ENCODE data around the gene CBR4. TPM values are rescaled to one million over a fixed set of nuclear protein-coding genes. Genes with fewer than 3 reads are reported as not detected.

The CBR4 gene
- total RNA-seq, 6 experiments from 2014 or later: 8.3 to 10.4 (median 9.8) TPM

DNA sequence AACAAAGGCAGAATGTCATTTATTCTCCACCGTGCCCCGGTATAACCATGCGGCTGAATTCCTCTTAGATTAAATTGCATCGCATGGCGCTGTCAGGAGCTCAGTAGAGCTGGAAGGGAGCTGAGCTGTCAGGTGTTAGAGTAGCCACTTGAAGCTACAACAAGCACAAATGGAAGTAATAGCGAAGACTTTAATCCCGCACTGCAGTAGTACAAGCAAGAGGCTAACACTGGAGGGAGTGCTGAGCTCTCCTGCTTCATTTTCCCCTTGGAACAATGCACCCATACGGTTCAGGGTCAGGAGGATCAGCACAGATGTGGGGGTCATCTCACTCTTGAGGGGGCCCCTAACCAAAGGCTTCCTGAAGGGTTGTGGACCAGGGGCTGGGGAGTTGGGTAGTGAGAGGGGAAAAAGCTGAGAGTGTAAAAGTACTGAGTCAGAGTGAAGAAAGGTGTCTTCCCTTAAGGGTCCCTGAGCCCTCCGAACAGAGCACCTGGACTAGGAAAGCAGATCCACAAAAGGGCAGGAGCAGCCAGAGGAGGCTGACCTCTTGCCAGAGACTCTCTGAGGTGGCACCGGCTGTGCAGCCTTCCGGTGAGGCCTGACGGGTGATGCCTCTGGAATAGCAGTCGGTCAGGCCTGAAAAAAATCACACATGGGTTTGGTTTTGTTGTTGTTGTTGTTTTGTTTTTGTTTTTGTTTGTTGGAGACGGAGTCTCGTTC lies 36.0 kb upstream of the CBR4 start:
- Mint-ChIP-seq H3K4me1 (ENCODE audit: low read depth) (no peaks in the 10 kb centered on the region; the same call in 1 of the 2 replicates), H3K27ac (no peak overlapping the region), H3K27me3 (ENCODE audit: insufficient read depth) (peaks cover 2% of the 10 kb centered on the region; the same call in 1 of the 2 replicates), H3K36me3 (ENCODE audit: low read depth) (no peaks in the 10 kb centered on the region), H3K9me3 (no peaks in the 10 kb centered on the region), H3K4me3 (no peak overlapping the region)
- no peak for TF ChIP-seq CTCF (IDR thresholded peaks at IDR 0.05)
- no peak for DNase-seq

DNA sequence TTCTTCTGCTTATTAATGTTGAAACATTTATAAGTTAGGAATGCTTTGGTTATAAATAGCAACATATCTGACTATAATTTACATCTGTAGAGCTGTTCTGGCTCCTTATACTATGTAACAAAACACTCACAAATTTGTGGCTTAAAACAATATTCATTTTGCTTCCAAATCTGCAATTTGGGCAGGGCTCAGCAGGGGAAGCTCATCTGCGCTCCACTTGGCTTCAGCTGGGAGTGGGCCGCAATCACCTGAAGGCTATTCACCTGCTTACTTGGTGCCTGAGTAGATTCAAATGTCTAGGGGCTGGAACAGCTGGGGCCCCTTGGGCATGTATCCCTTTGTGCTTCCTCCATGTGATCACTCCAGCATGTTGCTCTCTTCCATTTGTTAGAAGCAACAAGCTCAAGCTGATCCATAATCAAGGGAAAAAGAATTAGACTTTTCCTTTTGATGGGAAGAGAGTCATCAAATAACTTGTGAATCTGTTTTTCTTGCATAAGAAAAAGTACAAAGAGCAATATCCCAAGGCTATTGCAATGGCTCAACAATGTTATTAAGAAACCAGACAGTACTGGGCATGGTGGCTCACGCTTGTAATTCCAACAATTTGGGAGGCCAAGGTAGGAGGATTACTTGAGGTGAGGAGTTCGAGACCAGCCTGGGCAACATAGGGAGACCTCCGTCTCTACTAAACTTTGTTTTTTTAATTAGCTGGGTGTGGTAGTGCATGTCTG lies 34.8 kb upstream of the CBR4 start:
- Mint-ChIP-seq H3K9me3 (no peaks in the 10 kb centered on the region), H3K27ac (no peak overlapping the region), H3K36me3 (ENCODE audit: low read depth) (no peaks in the 10 kb centered on the region), H3K4me3 (no peak overlapping the region), H3K4me1 (ENCODE audit: low read depth) (no peaks in the 10 kb centered on the region; the same call in 1 of the 2 replicates), H3K27me3 (ENCODE audit: insufficient read depth) (peaks cover 2% of the 10 kb centered on the region; the same call in 1 of the 2 replicates)
- DNase-seq: no peak
- no peak for TF ChIP-seq CTCF (IDR thresholded peaks at IDR 0.05)

- Mint-ChIP-seq H3K36me3 (ENCODE audit: low read depth) (no peaks in the 10 kb centered on the region), H3K27ac (no peak overlapping the region), H3K9me3 (no peaks in the 10 kb centered on the region), H3K4me1 (ENCODE audit: low read depth) (no peaks in the 10 kb centered on the region; the same call in 1 of the 2 replicates), H3K4me3 (no peak overlapping the region), H3K27me3 (ENCODE audit: insufficient read depth) (peaks cover 2% of the 10 kb centered on the region)
- DNase-seq: no peak
- no peak for TF ChIP-seq CTCF (IDR thresholded peaks at IDR 0.05)
Observed at GRCh38 chr4:169042608-169043007, 32.6 kb upstream of the CBR4 start.

DNA sequence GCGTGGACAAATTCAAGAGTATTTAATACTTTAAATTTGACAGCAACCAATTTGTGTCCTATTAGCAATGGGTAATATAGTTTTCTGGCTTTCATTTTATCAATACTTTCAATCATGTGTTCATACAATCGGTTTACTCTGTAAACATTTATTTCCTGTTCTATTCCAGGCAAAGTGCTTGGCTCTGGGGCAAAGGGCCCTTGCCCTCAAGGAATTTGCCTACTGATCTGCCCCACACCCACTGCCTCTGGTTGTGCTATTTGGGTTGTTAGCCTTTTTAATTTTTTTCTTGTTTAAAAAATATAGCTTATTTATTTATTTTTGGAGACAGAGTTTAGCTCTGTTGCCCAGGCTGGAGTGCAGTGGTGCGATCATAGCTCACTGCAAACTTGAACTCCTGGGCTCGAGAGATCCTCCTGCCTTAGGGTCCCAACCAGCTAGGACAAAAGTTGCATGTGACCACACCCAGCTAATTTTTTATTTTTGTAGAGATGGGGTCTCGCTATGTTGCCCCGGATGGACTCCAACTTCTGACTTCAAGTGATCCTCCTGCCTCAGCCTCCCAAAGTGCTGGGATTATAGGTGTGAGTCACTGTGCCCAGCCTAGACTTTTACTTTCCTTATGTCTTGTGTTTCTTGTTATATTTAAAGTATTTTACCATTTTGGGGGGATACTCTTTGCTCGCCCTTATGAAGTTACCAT lies 30.7 kb upstream of the CBR4 start:
- Mint-ChIP-seq H3K27me3 (ENCODE audit: insufficient read depth) (peaks cover 2% of the 10 kb centered on the region), H3K4me3 (no peak overlapping the region), H3K4me1 (ENCODE audit: low read depth) (no peaks in the 10 kb centered on the region; the same call in 1 of the 2 replicates), H3K36me3 (ENCODE audit: low read depth) (no peaks in the 10 kb centered on the region), H3K27ac (no peak overlapping the region), H3K9me3 (no peaks in the 10 kb centered on the region)
- DNase-seq: no peak
- no peak for TF ChIP-seq CTCF (IDR thresholded peaks at IDR 0.05)

GRCh38 chr4:169039251-169039954 lies 29.3 kb upstream of the CBR4 start:
- no peak for TF ChIP-seq CTCF (IDR thresholded peaks at IDR 0.05)
- H3K36me3 Mint-ChIP-seq (ENCODE audit: low read depth): peaks cover 5% of the 10 kb centered on the region
- H3K4me1 Mint-ChIP-seq (ENCODE audit: low read depth): no peaks in the 10 kb centered on the region; the same call in 1 of the 2 replicates
- no peak for DNase-seq
- H3K9me3 Mint-ChIP-seq: no peaks in the 10 kb centered on the region
- H3K4me3 Mint-ChIP-seq: no peak overlapping the region
- peaks cover 2% of the 10 kb centered on the region for H3K27me3 Mint-ChIP-seq (ENCODE audit: insufficient read depth)
- H3K27ac Mint-ChIP-seq: no peak overlapping the region
